GM23338 (cell line): ENCODE results near the gene RPH3AL. TPM values are rescaled to one million over a fixed set of nuclear protein-coding genes. Genes with fewer than 3 reads are reported as not detected.
"Not testable (repeated sequence)": the region's sequence is repeated elsewhere in the genome, so short reads cannot be mapped to it uniquely, and the experiment has no call there.

ENCODE experiments used
- ATAC-seq: fragments of 200-7000 bp; cut with Tn5 transposase; 3 replicates; pipeline ENCODE4 v1.9.1; 2020
- DNase-seq: peaks from one replicate; pipeline ENCODE4 v3.0.0-alpha.2; 2015; ENCODE audit warnings: low spot score
- H2AFZ ChIP-seq: fragments of 200-600 bp; sonication (generic); 2 replicates; pipeline ENCODE4 v1.8.0; 2016; ENCODE audit warnings: antibody characterized with exemption, mild to moderate bottlenecking, moderate library complexity
- H3F3A ChIP-seq: fragments of 200-600 bp; sonication (generic); replicated peaks from 2 replicates; pipeline ENCODE4 v1.8.0; 2017; ENCODE audit warnings: antibody characterized with exemption, mixed run types, low read depth
- H3K27ac ChIP-seq: fragments of 200-600 bp; sonication (generic); 2 replicates; pipeline ENCODE4 v1.6.1; 2016; ENCODE audit warnings: low read depth
- H3K27me3 ChIP-seq: fragments of 200-600 bp; sonication (generic); 2 replicates; pipeline ENCODE4 v1.8.0; 2016; ENCODE audit warnings: mild to moderate bottlenecking, mixed run types, moderate library complexity; ENCODE audit not compliant: insufficient read depth
- H3K36me3 ChIP-seq: fragments of 200-600 bp; sonication (generic); 2 replicates; pipeline ENCODE4 v1.8.0; 2016; ENCODE audit warnings: mild to moderate bottlenecking; ENCODE audit not compliant: insufficient read depth
- H3K4me1 ChIP-seq: fragments of 200-600 bp; sonication (generic); 2 replicates; pipeline ENCODE4 v1.8.0; 2016; ENCODE audit warnings: mild to moderate bottlenecking, moderate library complexity; ENCODE audit not compliant: insufficient read depth
- H3K4me2 ChIP-seq: fragments of 200-600 bp; sonication (generic); 2 replicates; pipeline ENCODE4 v1.7.1; 2017; ENCODE audit warnings: mixed run types
- H3K4me3 ChIP-seq: fragments of 200-600 bp; sonication (generic); 2 replicates; pipeline ENCODE4 v1.6.1; 2016; ENCODE audit warnings: mixed run types
- H3K79me2 ChIP-seq: fragments of 200-600 bp; sonication (generic); replicated peaks from 2 replicates; pipeline ENCODE4 v1.8.0; 2017; ENCODE audit warnings: mild to moderate bottlenecking; ENCODE audit not compliant: insufficient read depth
- H3K9me2 ChIP-seq: fragments of 200-600 bp; sonication (generic); 2 replicates; pipeline ENCODE4 v1.8.0; 2017; ENCODE audit not compliant: insufficient read depth
- H4K20me1 ChIP-seq: fragments of 200-600 bp; sonication (generic); replicated peaks from 2 replicates; pipeline ENCODE4 v1.8.0; 2017; ENCODE audit warnings: mild to moderate bottlenecking; ENCODE audit not compliant: insufficient read depth
- H3K27ac Mint-ChIP-seq: 2 replicates; pipeline ENCODE4 v1.8.0; 2020; ENCODE audit warnings: inconsistent platforms, mild to moderate bottlenecking, moderate library complexity, mixed read lengths
- H3K27me3 Mint-ChIP-seq: 3 replicates; pipeline ENCODE4 v1.8.0; 2022; ENCODE audit warnings: low read depth, mild to moderate bottlenecking, moderate library complexity, mixed read lengths, inconsistent platforms; ENCODE audit not compliant: insufficient read depth, poor library complexity
- H3K36me3 Mint-ChIP-seq: 3 replicates; pipeline ENCODE4 v1.8.0; 2021; ENCODE audit warnings: low read depth, mild to moderate bottlenecking, inconsistent platforms, moderate library complexity, mixed read lengths
- H3K4me1 Mint-ChIP-seq: 3 replicates; pipeline ENCODE4 v1.8.0; 2020; ENCODE audit warnings: mild to moderate bottlenecking, inconsistent platforms, mixed read lengths
- H3K4me3 Mint-ChIP-seq: 3 replicates; pipeline ENCODE4 v1.8.0; 2021; ENCODE audit warnings: moderate library complexity, mild to moderate bottlenecking, inconsistent platforms, mixed read lengths
- H3K9me3 Mint-ChIP-seq: 3 replicates; pipeline ENCODE4 v1.8.0; 2020; ENCODE audit warnings: moderate library complexity, mild to moderate bottlenecking, inconsistent platforms, mixed read lengths
- CREB1 ChIP-seq: fragments of 250-450 bp; sonication (Bioruptor Pico); IDR thresholded peaks from 2 replicates; pipeline ENCODE4 v1.5.0; 2020; ENCODE audit warnings: low read depth, mild to moderate bottlenecking, moderate library complexity
- EZH2 ChIP-seq: fragments of 200-600 bp; sonication (generic); IDR thresholded peaks from one replicate; pipeline ENCODE4 v1.8.0; 2017; ENCODE audit warnings: antibody characterized with exemption, mild to moderate bottlenecking, low read depth; ENCODE audit not compliant: unreplicated experiment
- EZH2phosphoT487 ChIP-seq: fragments of 200-600 bp; sonication (generic); IDR thresholded peaks from one replicate; pipeline ENCODE4 v1.8.1; 2018; ENCODE audit warnings: antibody characterized with exemption; ENCODE audit not compliant: unreplicated experiment
- JUNB ChIP-seq: IDR thresholded peaks from one replicate; pipeline ENCODE4 v1.6.1; 2016; ENCODE audit warnings: antibody characterized with exemption; ENCODE audit not compliant: unreplicated experiment
- POLR2AphosphoS5 ChIP-seq: IDR thresholded peaks from 2 replicates; pipeline ENCODE4 v1.6.1; 2016; ENCODE audit warnings: antibody characterized with exemption, low read depth
- STAT1 ChIP-seq: IDR thresholded peaks from one replicate; pipeline ENCODE4 v1.6.1; 2016; ENCODE audit warnings: antibody characterized with exemption; ENCODE audit not compliant: unreplicated experiment
- ZNF331 ChIP-seq: fragments of 250-450 bp; sonication (Bioruptor Pico); IDR thresholded peaks from 2 replicates; pipeline ENCODE4 v1.5.0; 2020; ENCODE audit warnings: low read depth, mild to moderate bottlenecking, moderate library complexity
- polyA plus RNA-seq: library from polyadenylated mRNA; unstranded; fragments of >200 nt; fragmentation: Nextera tagmentation; extraction: Ambion mirVana; gene quantifications from 2 replicates; pipeline ENCODE4 v1.2.1, GENCODE V29; 2016
- total RNA-seq: library from RNA; depleted of rRNA; stranded (reverse); fragments of >200 nt; shearing (Covaris generic); gene quantifications from 2 replicates; pipeline ENCODE4 v1.2.3, GENCODE V29; 2014
- TF ChIP-seq, protein P1 (sequence below), 2 experiments: fragments of 200-600 bp in 1 of 2; sonication (generic) in 1 of 2; conservative IDR thresholded peaks; 2 replicates each; pipeline versions ENCODE4 v1.5.1 to v1.6.1; 2016 to 2017; ENCODE audit warnings: antibody characterized with exemption in 2 of 2, low read depth in 2 of 2, mild to moderate bottlenecking in 2 of 2, moderate library complexity in 1 of 2
- TF ChIP-seq, protein P2 (sequence below): fragments of 250-450 bp; sonication (Bioruptor Pico); IDR thresholded peaks from 2 replicates; pipeline ENCODE4 v1.5.0; 2020; ENCODE audit warnings: mild to moderate bottlenecking, moderate library complexity
- TF ChIP-seq, protein P3 (sequence below): IDR thresholded peaks from 2 replicates; pipeline ENCODE4 v1.6.1; 2016; ENCODE audit warnings: antibody characterized with exemption

RPH3AL gene
- total and polyA plus RNA-seq, 2 experiments from 2014 or later, result 2.7 to 6.3 TPM

DNA sequence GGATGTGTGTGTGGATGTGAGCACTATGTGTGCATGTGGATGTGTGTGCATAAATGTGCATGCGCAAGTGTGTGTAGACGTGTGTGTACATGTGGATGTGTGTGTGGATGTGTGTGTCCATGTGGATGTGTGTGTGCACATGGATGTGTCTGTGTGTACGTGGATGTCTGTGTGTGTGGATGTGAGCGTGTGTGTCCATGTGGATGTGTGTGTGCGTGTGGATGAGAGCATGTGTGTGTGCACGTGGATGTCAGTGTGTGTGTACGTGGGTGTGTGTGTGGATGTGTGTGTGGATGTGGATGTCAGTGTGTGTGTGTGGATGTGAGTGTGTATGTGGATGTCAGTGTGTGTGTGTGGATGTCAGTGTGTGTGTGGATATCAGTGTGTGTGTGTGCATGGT, 107.6 kb downstream of the RPH3AL start:
- Histone ChIP-seq H3K79me2 (no peaks in the 10 kb centered on the region), H3F3A (no peaks in the 10 kb centered on the region), H3K27me3 (no peaks in the 10 kb centered on the region), H3K4me3 (no peak overlapping the region), H3K4me2 (no peak overlapping the region), H3K9me2 (no peaks in the 10 kb centered on the region), H3K27ac (no peak overlapping the region), H3K4me1 (no peaks in the 10 kb centered on the region), H2AFZ (no peak overlapping the region), H4K20me1 (no peaks in the 10 kb centered on the region), H3K36me3 (no peaks in the 10 kb centered on the region)
- Mint-ChIP-seq H3K4me3 (no peak overlapping the region; the same call in 2 of the 3 replicates), H3K9me3 (no peaks in the 10 kb centered on the region), H3K27ac (no peak overlapping the region), H3K4me1 (no peaks in the 10 kb centered on the region), H3K27me3 (peaks cover 5% of the 10 kb centered on the region), H3K36me3 (no peaks in the 10 kb centered on the region; the same call in 2 of the 3 replicates)
- DNase-seq (no peak), ATAC-seq (no peak)
- no peak for TF ChIP-seq CREB1
- no peak for TF ChIP-seq EZH2
- TF ChIP-seq STAT1, result no peak
- no peak for TF ChIP-seq JUNB
- TF ChIP-seq, protein P1, sequence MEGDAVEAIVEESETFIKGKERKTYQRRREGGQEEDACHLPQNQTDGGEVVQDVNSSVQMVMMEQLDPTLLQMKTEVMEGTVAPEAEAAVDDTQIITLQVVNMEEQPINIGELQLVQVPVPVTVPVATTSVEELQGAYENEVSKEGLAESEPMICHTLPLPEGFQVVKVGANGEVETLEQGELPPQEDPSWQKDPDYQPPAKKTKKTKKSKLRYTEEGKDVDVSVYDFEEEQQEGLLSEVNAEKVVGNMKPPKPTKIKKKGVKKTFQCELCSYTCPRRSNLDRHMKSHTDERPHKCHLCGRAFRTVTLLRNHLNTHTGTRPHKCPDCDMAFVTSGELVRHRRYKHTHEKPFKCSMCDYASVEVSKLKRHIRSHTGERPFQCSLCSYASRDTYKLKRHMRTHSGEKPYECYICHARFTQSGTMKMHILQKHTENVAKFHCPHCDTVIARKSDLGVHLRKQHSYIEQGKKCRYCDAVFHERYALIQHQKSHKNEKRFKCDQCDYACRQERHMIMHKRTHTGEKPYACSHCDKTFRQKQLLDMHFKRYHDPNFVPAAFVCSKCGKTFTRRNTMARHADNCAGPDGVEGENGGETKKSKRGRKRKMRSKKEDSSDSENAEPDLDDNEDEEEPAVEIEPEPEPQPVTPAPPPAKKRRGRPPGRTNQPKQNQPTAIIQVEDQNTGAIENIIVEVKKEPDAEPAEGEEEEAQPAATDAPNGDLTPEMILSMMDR (conservative IDR thresholded peaks at IDR 0.05; ENCODE audit: low read depth in 2 of 2), result no peak

DNA sequence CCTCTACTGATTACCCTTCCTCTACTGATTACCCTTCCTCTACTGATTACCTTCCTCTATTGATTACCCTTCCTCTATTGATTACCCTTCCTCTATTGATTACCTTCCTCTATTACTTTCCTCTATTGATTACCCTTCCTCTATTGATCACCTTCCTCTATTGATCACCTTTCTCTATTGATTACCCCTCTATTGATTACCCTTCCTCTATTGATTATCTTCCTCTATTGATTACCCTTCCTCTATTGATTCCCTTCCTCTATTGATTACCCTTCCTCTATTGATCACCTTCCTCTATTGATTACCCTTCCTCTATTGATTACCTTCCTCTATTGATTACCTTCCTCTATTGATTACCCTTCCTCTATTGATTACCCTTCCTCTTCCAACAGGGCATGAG, 108.7 kb downstream of the RPH3AL start:
- not testable (repeated sequence) for ATAC-seq, H2AFZ ChIP-seq, H3K27me3 ChIP-seq, H3K27ac ChIP-seq, H3K36me3 ChIP-seq, H3K9me3 Mint-ChIP-seq, H3K79me2 ChIP-seq, H4K20me1 ChIP-seq, H3K4me1 Mint-ChIP-seq, H3K4me1 ChIP-seq, H3K9me2 ChIP-seq, H3K36me3 Mint-ChIP-seq, H3K4me2 ChIP-seq, H3K4me3 ChIP-seq, H3F3A ChIP-seq, H3K27me3 Mint-ChIP-seq, DNase-seq, H3K4me3 Mint-ChIP-seq, H3K27ac Mint-ChIP-seq

DNA sequence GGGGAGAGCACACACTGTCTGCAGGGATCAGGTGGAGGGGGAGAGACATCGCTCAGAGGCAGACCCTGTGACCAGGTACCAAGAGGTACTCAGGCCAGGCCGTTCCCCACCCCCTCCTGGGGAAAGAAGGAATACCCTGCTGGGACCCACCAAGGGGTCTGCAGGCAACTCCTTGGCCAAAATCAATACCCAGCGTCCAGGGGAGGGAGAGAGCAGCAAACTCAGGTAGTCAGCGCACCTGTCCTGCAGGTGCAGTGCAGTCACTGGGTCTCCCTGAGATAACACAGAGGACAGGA, 113.7 kb downstream of the RPH3AL start:
- Mint-ChIP-seq H3K36me3 (no peaks in the 10 kb centered on the region; the same call in 2 of the 3 replicates), H3K9me3 (no peaks in the 10 kb centered on the region), H3K4me3 (no peak overlapping the region), H3K27ac (no peak overlapping the region), H3K27me3 (peaks cover 9% of the 10 kb centered on the region), H3K4me1 (peaks cover 34% of the 10 kb centered on the region)
- H3F3A ChIP-seq, result no peaks in the 10 kb centered on the region
- no peaks in the 10 kb centered on the region for H3K79me2 ChIP-seq
- H4K20me1 ChIP-seq, result no peaks in the 10 kb centered on the region
- no peak for DNase-seq
- no peak for ATAC-seq
- H2AFZ ChIP-seq, result no peak overlapping the region
- H3K27me3 ChIP-seq, result no peaks in the 10 kb centered on the region
- H3K4me3 ChIP-seq, result no peak overlapping the region
- no peak overlapping the region for H3K4me2 ChIP-seq
- no peaks in the 10 kb centered on the region for H3K36me3 ChIP-seq
- H3K9me2 ChIP-seq, result no peaks in the 10 kb centered on the region
- H3K4me1 ChIP-seq, result no peaks in the 10 kb centered on the region; the same call in 1 of the 2 replicates
- H3K27ac ChIP-seq, result no peak overlapping the region
- TF ChIP-seq, protein P2, sequence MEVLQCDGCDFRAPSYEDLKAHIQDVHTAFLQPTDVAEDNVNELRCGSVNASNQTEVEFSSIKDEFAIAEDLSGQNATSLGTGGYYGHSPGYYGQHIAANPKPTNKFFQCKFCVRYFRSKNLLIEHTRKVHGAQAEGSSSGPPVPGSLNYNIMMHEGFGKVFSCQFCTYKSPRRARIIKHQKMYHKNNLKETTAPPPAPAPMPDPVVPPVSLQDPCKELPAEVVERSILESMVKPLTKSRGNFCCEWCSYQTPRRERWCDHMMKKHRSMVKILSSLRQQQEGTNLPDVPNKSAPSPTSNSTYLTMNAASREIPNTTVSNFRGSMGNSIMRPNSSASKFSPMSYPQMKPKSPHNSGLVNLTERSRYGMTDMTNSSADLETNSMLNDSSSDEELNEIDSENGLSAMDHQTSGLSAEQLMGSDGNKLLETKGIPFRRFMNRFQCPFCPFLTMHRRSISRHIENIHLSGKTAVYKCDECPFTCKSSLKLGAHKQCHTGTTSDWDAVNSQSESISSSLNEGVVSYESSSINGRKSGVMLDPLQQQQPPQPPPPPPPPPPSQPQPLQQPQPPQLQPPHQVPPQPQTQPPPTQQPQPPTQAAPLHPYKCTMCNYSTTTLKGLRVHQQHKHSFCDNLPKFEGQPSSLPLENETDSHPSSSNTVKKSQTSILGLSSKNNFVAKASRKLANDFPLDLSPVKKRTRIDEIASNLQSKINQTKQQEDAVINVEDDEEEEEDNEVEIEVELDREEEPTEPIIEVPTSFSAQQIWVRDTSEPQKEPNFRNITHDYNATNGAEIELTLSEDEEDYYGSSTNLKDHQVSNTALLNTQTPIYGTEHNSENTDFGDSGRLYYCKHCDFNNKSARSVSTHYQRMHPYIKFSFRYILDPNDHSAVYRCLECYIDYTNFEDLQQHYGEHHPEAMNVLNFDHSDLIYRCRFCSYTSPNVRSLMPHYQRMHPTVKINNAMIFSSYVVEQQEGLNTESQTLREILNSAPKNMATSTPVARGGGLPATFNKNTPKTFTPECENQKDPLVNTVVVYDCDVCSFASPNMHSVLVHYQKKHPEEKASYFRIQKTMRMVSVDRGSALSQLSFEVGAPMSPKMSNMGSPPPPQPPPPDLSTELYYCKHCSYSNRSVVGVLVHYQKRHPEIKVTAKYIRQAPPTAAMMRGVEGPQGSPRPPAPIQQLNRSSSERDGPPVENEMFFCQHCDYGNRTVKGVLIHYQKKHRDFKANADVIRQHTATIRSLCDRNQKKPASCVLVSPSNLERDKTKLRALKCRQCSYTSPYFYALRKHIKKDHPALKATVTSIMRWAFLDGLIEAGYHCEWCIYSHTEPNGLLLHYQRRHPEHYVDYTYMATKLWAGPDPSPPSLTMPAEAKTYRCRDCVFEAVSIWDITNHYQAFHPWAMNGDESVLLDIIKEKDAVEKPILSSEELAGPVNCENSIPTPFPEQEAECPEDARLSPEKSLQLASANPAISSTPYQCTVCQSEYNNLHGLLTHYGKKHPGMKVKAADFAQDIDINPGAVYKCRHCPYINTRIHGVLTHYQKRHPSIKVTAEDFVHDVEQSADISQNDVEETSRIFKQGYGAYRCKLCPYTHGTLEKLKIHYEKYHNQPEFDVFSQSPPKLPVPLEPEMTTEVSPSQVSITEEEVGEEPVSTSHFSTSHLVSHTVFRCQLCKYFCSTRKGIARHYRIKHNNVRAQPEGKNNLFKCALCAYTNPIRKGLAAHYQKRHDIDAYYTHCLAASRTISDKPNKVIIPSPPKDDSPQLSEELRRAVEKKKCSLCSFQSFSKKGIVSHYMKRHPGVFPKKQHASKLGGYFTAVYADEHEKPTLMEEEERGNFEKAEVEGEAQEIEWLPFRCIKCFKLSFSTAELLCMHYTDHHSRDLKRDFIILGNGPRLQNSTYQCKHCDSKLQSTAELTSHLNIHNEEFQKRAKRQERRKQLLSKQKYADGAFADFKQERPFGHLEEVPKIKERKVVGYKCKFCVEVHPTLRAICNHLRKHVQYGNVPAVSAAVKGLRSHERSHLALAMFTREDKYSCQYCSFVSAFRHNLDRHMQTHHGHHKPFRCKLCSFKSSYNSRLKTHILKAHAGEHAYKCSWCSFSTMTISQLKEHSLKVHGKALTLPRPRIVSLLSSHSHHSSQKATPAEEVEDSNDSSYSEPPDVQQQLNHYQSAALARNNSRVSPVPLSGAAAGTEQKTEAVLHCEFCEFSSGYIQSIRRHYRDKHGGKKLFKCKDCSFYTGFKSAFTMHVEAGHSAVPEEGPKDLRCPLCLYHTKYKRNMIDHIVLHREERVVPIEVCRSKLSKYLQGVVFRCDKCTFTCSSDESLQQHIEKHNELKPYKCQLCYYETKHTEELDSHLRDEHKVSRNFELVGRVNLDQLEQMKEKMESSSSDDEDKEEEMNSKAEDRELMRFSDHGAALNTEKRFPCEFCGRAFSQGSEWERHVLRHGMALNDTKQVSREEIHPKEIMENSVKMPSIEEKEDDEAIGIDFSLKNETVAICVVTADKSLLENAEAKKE (CRISPR knock-in tag), result no peak
- TF ChIP-seq ZNF331 (CRISPR knock-in tag) (no peak), POLR2AphosphoS5 (no peak), EZH2phosphoT487 (no peak), STAT1 (no peak), JUNB (no peak)
- TF ChIP-seq, protein P3, sequence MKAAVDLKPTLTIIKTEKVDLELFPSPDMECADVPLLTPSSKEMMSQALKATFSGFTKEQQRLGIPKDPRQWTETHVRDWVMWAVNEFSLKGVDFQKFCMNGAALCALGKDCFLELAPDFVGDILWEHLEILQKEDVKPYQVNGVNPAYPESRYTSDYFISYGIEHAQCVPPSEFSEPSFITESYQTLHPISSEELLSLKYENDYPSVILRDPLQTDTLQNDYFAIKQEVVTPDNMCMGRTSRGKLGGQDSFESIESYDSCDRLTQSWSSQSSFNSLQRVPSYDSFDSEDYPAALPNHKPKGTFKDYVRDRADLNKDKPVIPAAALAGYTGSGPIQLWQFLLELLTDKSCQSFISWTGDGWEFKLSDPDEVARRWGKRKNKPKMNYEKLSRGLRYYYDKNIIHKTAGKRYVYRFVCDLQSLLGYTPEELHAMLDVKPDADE, result no peak
